ENCODE results near the gene P2RX2. TPM values are rescaled to one million over a fixed set of nuclear protein-coding genes. Genes with fewer than 3 reads are reported as not detected.

P2RX2 gene
- total and polyA plus RNA-seq, 8 donors: 0.08 to 12.0 (median 0.37) TPM; not detected in 3

DNA sequence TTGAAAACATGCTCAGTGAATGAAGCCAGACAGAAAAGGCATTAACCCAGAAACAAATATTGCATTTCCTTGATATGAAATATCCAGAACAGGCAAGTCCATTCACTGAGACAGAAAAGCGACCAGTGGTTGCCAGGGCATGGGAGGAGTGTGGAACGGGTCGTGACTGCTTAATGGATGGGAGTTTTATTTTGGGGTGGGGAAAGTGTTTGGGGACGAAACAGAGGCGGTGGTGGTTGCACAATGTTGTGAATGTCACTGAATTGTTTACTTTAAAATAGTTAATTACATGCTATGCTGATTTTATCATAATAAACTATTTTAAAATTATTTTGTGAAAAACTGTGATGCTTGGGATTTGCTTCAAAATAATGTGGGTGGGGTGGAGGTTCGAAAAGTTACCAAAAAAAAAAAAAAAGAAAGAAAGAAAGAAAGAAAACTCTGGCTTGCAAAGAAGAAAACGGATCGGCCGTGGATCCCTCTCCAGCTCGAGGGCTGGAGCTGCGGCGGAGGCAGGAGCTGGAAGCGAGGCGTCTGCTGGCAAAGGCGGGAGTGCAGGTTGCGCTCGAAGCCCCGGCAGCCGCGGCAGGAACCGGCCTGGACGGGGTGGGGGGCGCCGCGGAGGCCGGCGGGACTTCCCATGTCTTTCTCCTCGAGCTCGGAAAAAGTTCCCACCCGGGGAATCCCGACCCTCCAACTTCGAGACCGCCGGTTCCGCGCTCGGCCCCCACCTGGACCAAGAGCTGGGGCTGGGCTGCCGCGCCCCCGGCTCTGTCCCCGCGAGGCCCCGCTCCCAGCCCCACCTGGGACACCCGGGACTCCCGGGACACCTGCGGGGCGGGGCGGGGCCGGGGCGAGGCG, 524 bp upstream of the P2RX2 start:
- intact Hi-C loops (cut with DNase I): loop anchor here in 1 of 3 donors (5.0 kb wide), 1 partner anchor 466 kb away; no protein-coding TSS in a partner anchor
- peak overlapping the region in 2 of 4 donors; percentile 14 to 37 for H3K4me3 ChIP-seq
- H3K27me3 ChIP-seq: peaks cover 0 to 33% (median 15%) of the 10 kb centered on the region in 4 donors
- FAIRE-seq: no peak
- ATAC-seq: peak in 2 of 4 donors; percentile 9 to 51
- H3K27ac ChIP-seq: no peak overlapping the region
- 6 to 7% methylated on average over 28 to 51 of the region's 51 CpGs for whole genome bisulfite sequencing, 2 donors
- H3K9me3 ChIP-seq: no peaks in the 10 kb centered on the region
- no peaks in the 10 kb centered on the region for H3K36me3 ChIP-seq
- H3K4me1 ChIP-seq: no peaks in the 10 kb centered on the region
- TF ChIP-seq, protein P1, sequence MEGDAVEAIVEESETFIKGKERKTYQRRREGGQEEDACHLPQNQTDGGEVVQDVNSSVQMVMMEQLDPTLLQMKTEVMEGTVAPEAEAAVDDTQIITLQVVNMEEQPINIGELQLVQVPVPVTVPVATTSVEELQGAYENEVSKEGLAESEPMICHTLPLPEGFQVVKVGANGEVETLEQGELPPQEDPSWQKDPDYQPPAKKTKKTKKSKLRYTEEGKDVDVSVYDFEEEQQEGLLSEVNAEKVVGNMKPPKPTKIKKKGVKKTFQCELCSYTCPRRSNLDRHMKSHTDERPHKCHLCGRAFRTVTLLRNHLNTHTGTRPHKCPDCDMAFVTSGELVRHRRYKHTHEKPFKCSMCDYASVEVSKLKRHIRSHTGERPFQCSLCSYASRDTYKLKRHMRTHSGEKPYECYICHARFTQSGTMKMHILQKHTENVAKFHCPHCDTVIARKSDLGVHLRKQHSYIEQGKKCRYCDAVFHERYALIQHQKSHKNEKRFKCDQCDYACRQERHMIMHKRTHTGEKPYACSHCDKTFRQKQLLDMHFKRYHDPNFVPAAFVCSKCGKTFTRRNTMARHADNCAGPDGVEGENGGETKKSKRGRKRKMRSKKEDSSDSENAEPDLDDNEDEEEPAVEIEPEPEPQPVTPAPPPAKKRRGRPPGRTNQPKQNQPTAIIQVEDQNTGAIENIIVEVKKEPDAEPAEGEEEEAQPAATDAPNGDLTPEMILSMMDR (IDR thresholded peaks at IDR 0.05): no peak
- peak in 2 of 6 donors; percentile 51 to 55 for DNase-seq

DNA sequence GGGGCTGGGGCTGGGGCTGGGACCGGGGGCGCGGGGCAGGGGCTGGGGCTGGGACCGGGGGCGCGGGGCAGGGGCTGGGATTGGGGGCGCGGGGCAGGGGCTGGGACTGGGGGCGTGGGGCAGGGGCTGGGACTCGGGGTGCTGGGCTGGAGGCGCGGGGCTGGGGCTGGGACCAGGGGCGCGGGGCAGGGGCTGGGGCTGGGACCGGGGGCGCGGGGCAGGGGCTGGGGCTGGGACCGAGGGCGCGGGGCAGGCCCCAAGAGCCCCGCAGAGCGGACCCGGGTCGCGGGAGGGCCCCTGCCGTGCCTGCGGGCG, 452 bp downstream of the P2RX2 start:
- DNase-seq: peak in 1 of 6 donors; percentile 55

DNA sequence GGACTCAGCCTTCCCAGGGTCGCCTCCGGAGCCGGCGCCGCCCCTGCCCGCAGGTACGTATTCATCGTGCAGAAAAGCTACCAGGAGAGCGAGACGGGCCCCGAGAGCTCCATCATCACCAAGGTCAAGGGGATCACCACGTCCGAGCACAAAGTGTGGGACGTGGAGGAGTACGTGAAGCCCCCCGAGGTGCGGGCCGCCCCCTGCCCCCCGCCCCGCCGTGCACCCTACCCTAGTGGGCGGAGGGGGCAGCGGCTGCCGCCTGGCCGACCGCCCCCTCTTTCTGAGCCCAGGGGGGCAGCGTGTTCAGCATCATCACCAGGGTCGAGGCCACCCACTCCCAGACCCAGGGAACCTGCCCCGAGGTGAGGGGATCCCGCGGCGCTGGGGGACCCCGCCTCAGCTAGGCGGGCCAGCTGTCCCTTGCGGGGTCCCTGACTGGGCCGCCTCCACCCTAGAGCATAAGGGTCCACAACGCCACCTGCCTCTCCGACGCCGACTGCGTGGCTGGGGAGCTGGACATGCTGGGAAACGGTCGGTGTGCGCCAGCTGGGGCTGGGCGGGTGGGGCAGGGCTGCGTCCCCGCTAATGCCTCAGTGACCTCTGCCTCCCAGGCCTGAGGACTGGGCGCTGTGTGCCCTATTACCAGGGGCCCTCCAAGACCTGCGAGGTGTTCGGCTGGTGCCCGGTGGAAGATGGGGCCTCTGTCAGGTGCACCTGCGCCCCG, 973 bp downstream of the P2RX2 start:
- FAIRE-seq (no peak), DNase-seq (peak in 2 of 6 donors; percentile 61 to 69), ATAC-seq (no peak)
- WGBS, 2 donors: 10 to 13% methylated on average over 28 to 53 of the region's 53 CpGs
- Histone ChIP-seq H3K4me3 (no peak overlapping the region), H3K4me1 (no peaks in the 10 kb centered on the region), H3K27me3 (peaks cover 0 to 33% (median 15%) of the 10 kb centered on the region in 4 donors), H3K36me3 (no peaks in the 10 kb centered on the region), H3K9me3 (no peaks in the 10 kb centered on the region), H3K27ac (no peak overlapping the region)
- intact Hi-C loops (cut with DNase I): loop anchor here in 1 of 3 donors (5.0 to 10.0 kb wide), 2 partner anchors 215 to 467 kb away; no protein-coding TSS in a partner anchor
- TF ChIP-seq, protein P1 (IDR thresholded peaks at IDR 0.05): no peak

More for the DNA sequence above, 452 bp downstream of the P2RX2 start:
- TF ChIP-seq, protein P1 (IDR thresholded peaks at IDR 0.05): no peak
- H3K4me3 ChIP-seq: no peak overlapping the region
- intact Hi-C loops (cut with DNase I): loop anchor here in 1 of 3 donors (5.0 kb wide), 1 partner anchor 467 kb away; no protein-coding TSS in a partner anchor
- H3K36me3 ChIP-seq: no peaks in the 10 kb centered on the region
- FAIRE-seq (no peak), ATAC-seq (no peak)
- peaks cover 0 to 33% (median 15%) of the 10 kb centered on the region in 4 donors for H3K27me3 ChIP-seq
- no peaks in the 10 kb centered on the region for H3K9me3 ChIP-seq
- 3 to 8% methylated on average over 13 to 28 of the region's 28 CpGs for WGBS, 2 donors
- H3K27ac ChIP-seq: no peak overlapping the region
- H3K4me1 ChIP-seq: no peaks in the 10 kb centered on the region

DNA sequence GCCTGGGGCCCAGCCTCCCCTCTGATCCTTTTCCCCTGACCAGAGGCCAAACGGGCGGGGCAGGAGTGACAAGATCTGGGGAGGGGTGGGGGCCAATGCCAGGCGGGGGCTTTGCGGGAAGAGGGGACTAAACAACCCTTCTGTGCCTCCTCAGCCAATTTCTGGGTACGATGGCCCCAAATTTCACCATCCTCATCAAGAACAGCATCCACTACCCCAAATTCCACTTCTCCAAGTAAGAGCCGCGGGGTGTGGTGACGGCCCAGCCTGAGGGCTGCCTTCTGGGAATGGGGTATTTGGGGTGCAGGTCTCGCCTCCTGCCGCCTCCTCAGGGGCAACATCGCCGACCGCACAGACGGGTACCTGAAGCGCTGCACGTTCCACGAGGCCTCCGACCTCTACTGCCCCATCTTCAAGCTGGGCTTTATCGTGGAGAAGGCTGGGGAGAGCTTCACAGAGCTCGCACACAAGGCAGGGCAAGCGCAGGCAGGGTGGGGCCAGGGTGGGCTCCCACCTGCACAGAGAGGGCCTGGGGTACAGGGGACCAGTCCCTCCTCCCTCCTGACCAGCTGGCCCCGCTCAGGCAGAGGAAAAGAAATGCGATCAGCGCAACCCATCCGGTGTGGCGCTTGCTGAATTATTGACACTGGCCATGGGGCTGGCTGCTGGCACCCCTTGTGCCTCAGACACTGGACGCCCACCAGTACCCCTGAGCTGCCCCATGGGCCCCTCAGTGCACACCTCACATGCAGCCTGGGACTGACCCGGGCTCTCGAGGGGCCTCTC, 1.7 kb downstream of the P2RX2 start:
- ATAC-seq (no peak), FAIRE-seq (no peak), DNase-seq (peak in 1 of 6 donors; percentile 63)
- WGBS, 2 donors: 46 to 51% methylated on average over 29 of the region's 29 CpGs
- no peaks in the 10 kb centered on the region for H3K4me1 ChIP-seq
- no peaks in the 10 kb centered on the region for H3K36me3 ChIP-seq
- intact Hi-C loops (cut with DNase I): loop anchor here in 1 of 3 donors (10.0 kb wide), 1 partner anchor 216 kb away; no protein-coding TSS in a partner anchor
- no peak overlapping the region for H3K27ac ChIP-seq
- no peak overlapping the region for H3K4me3 ChIP-seq
- TF ChIP-seq, protein P1 (IDR thresholded peaks at IDR 0.05): no peak
- peaks cover 0 to 33% (median 14%) of the 10 kb centered on the region in 4 donors for H3K27me3 ChIP-seq
- no peaks in the 10 kb centered on the region for H3K9me3 ChIP-seq
